ENCODE results near the gene PSMD7. TPM values are rescaled to one million over a fixed set of nuclear protein-coding genes. Genes with fewer than 3 reads are reported as not detected.
"Not testable (repeated sequence)": the region's sequence is repeated elsewhere in the genome, so short reads cannot be mapped to it uniquely, and the experiment has no call there.

Gene PSMD7
- total RNA-seq, 1 donor from 2014 or later, result 79.8 TPM

- no peak for FAIRE-seq
These were observed 24.7 kb downstream of the PSMD7 start for GRCh38 chr16:74321356-74321755.

GRCh38 chr16:74322301-74322710, 25.7 kb downstream of the PSMD7 start:
- no peak for FAIRE-seq
- H3K4me3 ChIP-seq (ENCODE audit: low read depth, low read length), result no peak overlapping the region
- H3K27me3 ChIP-seq (ENCODE audit: control insufficient read depth, insufficient read depth, low read length), result no peaks in the 10 kb centered on the region
- no peak for DNase-seq (ENCODE audit: low read depth)
- no peak for TF ChIP-seq CTCF (IDR thresholded peaks at IDR 0.05; ENCODE audit: insufficient read depth, low read length, severe bottlenecking)
- peaks cover 3% of the 10 kb centered on the region for H3K36me3 ChIP-seq (ENCODE audit: control insufficient read depth, insufficient read depth, low read length)

More at GRCh38 chr16:74321356-74321755, 24.7 kb downstream of the PSMD7 start:
- H3K27me3 ChIP-seq (ENCODE audit: control insufficient read depth, insufficient read depth, low read length), result no peaks in the 10 kb centered on the region
- TF ChIP-seq CTCF (IDR thresholded peaks at IDR 0.05; ENCODE audit: insufficient read depth, low read length, severe bottlenecking), result no peak
- H3K4me3 ChIP-seq (ENCODE audit: low read depth, low read length), result no peak overlapping the region
- no peak for DNase-seq (ENCODE audit: low read depth)
- H3K36me3 ChIP-seq (ENCODE audit: control insufficient read depth, insufficient read depth, low read length), result peaks cover 2% of the 10 kb centered on the region

GRCh38 chr16:74324777-74325176, 28.2 kb downstream of the PSMD7 start:
- not testable (repeated sequence) for DNase-seq (ENCODE audit: low read depth); H3K36me3 ChIP-seq (ENCODE audit: control insufficient read depth, insufficient read depth, low read length); H3K4me3 ChIP-seq (ENCODE audit: low read depth, low read length); FAIRE-seq; H3K27me3 ChIP-seq (ENCODE audit: control insufficient read depth, insufficient read depth, low read length)

GRCh38 chr16:74325641-74326040, 29.0 kb downstream of the PSMD7 start:
- FAIRE-seq, result no peak
- no peak overlapping the region for H3K4me3 ChIP-seq (ENCODE audit: low read depth, low read length)
- no peaks in the 10 kb centered on the region for H3K27me3 ChIP-seq (ENCODE audit: control insufficient read depth, insufficient read depth, low read length)
- DNase-seq (ENCODE audit: low read depth), result no peak
- no peak for TF ChIP-seq CTCF (IDR thresholded peaks at IDR 0.05; ENCODE audit: insufficient read depth, low read length, severe bottlenecking)
- H3K36me3 ChIP-seq (ENCODE audit: control insufficient read depth, insufficient read depth, low read length), result peaks cover 3% of the 10 kb centered on the region

- not testable (repeated sequence) for DNase-seq (ENCODE audit: low read depth); H3K27me3 ChIP-seq (ENCODE audit: control insufficient read depth, insufficient read depth, low read length); H3K4me3 ChIP-seq (ENCODE audit: low read depth, low read length); H3K36me3 ChIP-seq (ENCODE audit: control insufficient read depth, insufficient read depth, low read length); FAIRE-seq
These were observed 31.7 kb downstream of the PSMD7 start for GRCh38 chr16:74328346-74328745.

GRCh38 chr16:74332469-74332868, 35.9 kb downstream of the PSMD7 start:
- DNase-seq (ENCODE audit: low read depth); H3K36me3 ChIP-seq (ENCODE audit: control insufficient read depth, insufficient read depth, low read length); H3K27me3 ChIP-seq (ENCODE audit: control insufficient read depth, insufficient read depth, low read length); H3K4me3 ChIP-seq (ENCODE audit: low read depth, low read length); FAIRE-seq: not testable (repeated sequence)

GRCh38 chr16:74337506-74337905, 40.9 kb downstream of the PSMD7 start:
- H3K36me3 ChIP-seq (ENCODE audit: control insufficient read depth, insufficient read depth, low read length), result not testable (repeated sequence)

GRCh38 chr16:74339226-74339625, 42.6 kb downstream of the PSMD7 start:
- FAIRE-seq; H3K4me3 ChIP-seq (ENCODE audit: low read depth, low read length); H3K27me3 ChIP-seq (ENCODE audit: control insufficient read depth, insufficient read depth, low read length); H3K36me3 ChIP-seq (ENCODE audit: control insufficient read depth, insufficient read depth, low read length): not testable (repeated sequence)
- DNase-seq (ENCODE audit: low read depth), result peak; percentile 6

More at GRCh38 chr16:74337506-74337905, 40.9 kb downstream of the PSMD7 start:
- FAIRE-seq; H3K4me3 ChIP-seq (ENCODE audit: low read depth, low read length); H3K27me3 ChIP-seq (ENCODE audit: control insufficient read depth, insufficient read depth, low read length); DNase-seq (ENCODE audit: low read depth): not testable (repeated sequence)

GRCh38 chr16:74353038-74353437, 56.4 kb downstream of the PSMD7 start:
- FAIRE-seq; H3K4me3 ChIP-seq (ENCODE audit: low read depth, low read length); H3K27me3 ChIP-seq (ENCODE audit: control insufficient read depth, insufficient read depth, low read length); DNase-seq (ENCODE audit: low read depth); H3K36me3 ChIP-seq (ENCODE audit: control insufficient read depth, insufficient read depth, low read length): not testable (repeated sequence)

Other genes starting within 250 kb of the PSMD7 start
- 0.26 TPM in 2 replicates for gene NPIPB15, start 79.5 kb downstream of the PSMD7 start, total RNA-seq
- gene CLEC18B, start 124.7 kb downstream of the PSMD7 start, total RNA-seq, result 0.79 and 1.4 TPM in 2 replicates

Measured in bronchial epithelial cell (primary cell).